Measurements from ENCODE around the gene MAGEL2.

DNA sequence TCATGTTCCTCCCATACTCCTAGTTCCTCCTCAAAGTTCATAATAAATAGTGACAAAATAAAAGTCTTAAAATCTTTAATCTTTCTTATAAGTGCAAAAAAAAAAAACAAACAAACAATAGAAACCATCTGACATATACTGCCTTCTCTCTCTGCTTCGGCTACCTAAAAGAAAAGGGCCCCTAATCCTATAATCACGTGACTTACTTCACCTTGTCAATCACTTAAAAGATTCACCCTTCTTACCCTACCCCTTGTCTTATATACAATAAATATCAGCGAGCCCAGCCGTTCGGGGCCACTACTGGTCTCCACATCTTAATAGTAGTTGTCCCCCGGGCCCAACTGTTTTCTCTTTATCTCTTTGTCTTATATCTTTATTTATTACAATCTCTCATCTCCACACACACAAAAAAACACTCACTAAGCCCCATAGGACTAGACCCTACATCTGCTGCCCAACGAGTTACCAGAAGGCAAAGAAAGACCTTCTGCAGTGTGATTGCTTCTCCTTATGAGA is 53.4 kb downstream of the MAGEL2 start:
- TF ChIP-seq CTCF (IDR thresholded peaks at IDR 0.05) (no peak), EP300 (IDR thresholded peaks at IDR 0.05) (no peak), POLR2A (IDR thresholded peaks at IDR 0.05) (no peak)

Data from tibial nerve (tissue), 4 donors.